CD4-positive, alpha-beta T cell treated with Interleukin-12 subunit alpha and Interleukin-12 subunit beta, for 1 hour (primary cell): ENCODE measurements around the gene HCLS1.
"Not testable (repeated sequence)": the region's sequence is repeated elsewhere in the genome, so short reads cannot be mapped to it uniquely, and the experiment has no call there.

Source experiments
- DNase-seq: peaks from one replicate; pipeline ENCODE4 v3.0.0-alpha.2; 2020

HCLS1 gene

DNA sequence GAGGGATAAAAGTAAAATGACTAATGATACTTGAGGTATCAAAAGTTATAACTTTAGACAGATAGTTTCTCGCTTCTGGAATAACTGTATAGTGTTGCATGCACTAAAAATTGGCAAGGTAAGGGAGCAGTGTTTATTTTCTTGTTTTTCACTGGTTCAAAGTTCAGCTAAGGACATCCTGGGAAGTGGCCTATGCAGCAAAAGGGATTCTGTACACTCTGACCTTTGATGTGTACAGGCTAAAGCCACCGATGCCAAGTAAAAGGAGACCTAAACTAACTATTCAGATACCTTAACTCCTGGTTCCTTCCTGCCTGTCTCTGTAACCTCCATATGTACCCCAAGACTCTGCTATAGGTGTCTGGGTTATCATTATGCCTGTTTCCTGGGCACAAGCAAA lies 65.9 kb downstream of the HCLS1 start:
- DNase-seq: no peak

- not testable (repeated sequence) for DNase-seq
These were observed 66.9 kb downstream of the HCLS1 start for GRCh38 chr3:121593806-121594205.

- DNase-seq: no peak
These were observed 67.6 kb downstream of the HCLS1 start, which contains the start of gene FBXO40 for GRCh38 chr3:121592856-121593702. FBXO40 (plus strand) TSS chr3:121593379; CDS start chr3:121620576, 27,197 bp downstream.

DNA sequence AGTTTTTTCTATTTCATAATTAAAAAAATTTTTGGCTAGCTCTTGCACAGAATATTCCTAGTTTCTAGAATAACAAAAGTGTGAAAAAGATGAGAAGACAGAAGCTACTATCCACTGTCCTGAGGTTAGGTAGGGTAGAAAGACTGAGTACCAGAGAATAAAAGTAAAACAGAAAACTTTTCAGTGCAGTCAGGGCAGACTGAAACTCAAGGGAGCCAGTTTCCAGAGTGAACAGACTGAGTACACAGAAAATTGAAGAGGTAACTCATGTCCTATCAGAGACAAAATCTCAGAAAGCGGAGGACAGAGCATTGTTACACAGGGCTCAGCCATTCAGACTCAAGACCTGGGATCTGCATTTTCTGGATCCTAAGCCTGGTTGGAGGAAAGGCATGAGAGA lies 76.3 kb downstream of the HCLS1 start:
- no peak for DNase-seq

DNA sequence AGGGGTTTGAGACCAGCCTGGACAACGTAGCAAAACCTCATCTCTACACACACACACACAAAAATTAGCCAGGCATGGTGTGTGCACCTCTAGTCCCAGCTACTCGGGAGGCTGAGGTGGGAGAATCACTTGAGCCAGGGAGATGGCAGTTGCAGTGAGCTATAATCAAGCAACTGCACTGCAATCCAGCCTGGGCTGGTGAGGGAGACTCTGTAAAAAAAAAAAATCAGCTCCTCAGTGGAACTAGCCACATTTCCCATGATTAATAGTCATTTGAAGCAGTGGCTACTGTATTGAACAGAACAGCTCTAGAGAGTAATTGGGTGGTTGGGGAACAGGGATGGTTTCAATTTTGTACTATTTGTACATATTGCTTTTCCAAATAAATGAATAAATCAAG lies 79.0 kb downstream of the HCLS1 start:
- no peak for DNase-seq
